CD14-positive monocyte (primary cell): ENCODE data around the gene RCAN2. TPM values are rescaled to one million over a fixed set of nuclear protein-coding genes. Genes with fewer than 3 reads are reported as not detected.
A peak's percentile ranks its signal among the peaks of the same experiment; 100 is the strongest.

Source experiments
- DNase-seq, 3 donors: peaks; one replicate each; pipeline ENCODE4 v3.0.0-alpha.2; 2011 to 2022
- H2AFZ ChIP-seq: 2 replicates; pipeline ENCODE4 v1.6.0; 2012; ENCODE audit warnings: mild to moderate bottlenecking, low read depth, low read length, inconsistent platforms; ENCODE audit not compliant: insufficient read depth, poor library complexity, severe bottlenecking
- H3K27ac ChIP-seq, 2 donors: 1 replicate in 1 of 2; 2 replicates in 1 of 2; pipeline ENCODE4 v1.5.1; 2012 to 2013; ENCODE audit warnings: low read length in 2 of 2, control low read depth in 1 of 2, inconsistent platforms in 1 of 2, low read depth in 1 of 2, mild to moderate bottlenecking in 1 of 2
- H3K27me3 ChIP-seq, 2 donors: one replicate each; pipeline versions ENCODE4 v1.6.0 to v1.6.1; 2011 to 2013; ENCODE audit warnings: low read length in 2 of 2; ENCODE audit not compliant: control insufficient read depth in 2 of 2, insufficient read depth in 2 of 2
- H3K36me3 ChIP-seq, 2 donors: replicated peaks in 1 of 2; 1 replicate in 1 of 2; 2 replicates in 1 of 2; pipeline versions ENCODE4 v1.5.1 to v1.6.1; 2012 to 2013; ENCODE audit warnings: low read length in 2 of 2, control low read depth in 1 of 2, inconsistent platforms in 1 of 2, mild to moderate bottlenecking in 1 of 2; ENCODE audit not compliant: insufficient read depth in 2 of 2, control insufficient read depth in 1 of 2
- H3K4me1 ChIP-seq, 2 donors: 1 replicate in 1 of 2; 2 replicates in 1 of 2; pipeline versions ENCODE4 v1.5.1 to v1.6.1; 2012 to 2013; ENCODE audit warnings: low read length in 2 of 2, control low read depth in 1 of 2, inconsistent platforms in 1 of 2, mild to moderate bottlenecking in 1 of 2, moderate library complexity in 1 of 2; ENCODE audit not compliant: insufficient read depth in 2 of 2, control insufficient read depth in 1 of 2
- H3K4me2 ChIP-seq: replicated peaks from 2 replicates; pipeline ENCODE3; 2012; ENCODE audit warnings: low read length, moderate library complexity, mild to moderate bottlenecking; ENCODE audit not compliant: poor library complexity, severe bottlenecking; ENCODE audit errors: extremely low read depth
- H3K4me3 ChIP-seq, 3 experiments: fragments of 200-600 bp in 1 of 3; sonication (generic) in 1 of 3; replicated peaks in 1 of 3; 1 replicate in 2 of 3; 2 replicates in 1 of 3; pipeline ENCODE4 v1.5.1; 2011 to 2013; ENCODE audit warnings: low read length in 3 of 3, mild to moderate bottlenecking in 3 of 3, control low read depth in 2 of 3, low read depth in 2 of 3, inconsistent platforms in 1 of 3, moderate library complexity in 1 of 3
- H3K79me2 ChIP-seq: 2 replicates; pipeline ENCODE4 v1.6.0; 2012; ENCODE audit warnings: mild to moderate bottlenecking, control low read depth, inconsistent platforms, low read length, moderate library complexity; ENCODE audit not compliant: insufficient read depth
- H3K9ac ChIP-seq: 2 replicates; pipeline ENCODE4 v1.6.0; 2017; ENCODE audit warnings: low read length, mild to moderate bottlenecking; ENCODE audit not compliant: insufficient read depth, poor library complexity, severe bottlenecking
- H3K9me3 ChIP-seq, 2 donors: replicated peaks in 1 of 2; 1 replicate in 1 of 2; 2 replicates in 1 of 2; pipeline versions ENCODE4 v1.5.1 to v1.6.1; 2012 to 2013; ENCODE audit warnings: low read length in 2 of 2, control low read depth in 1 of 2; ENCODE audit not compliant: control insufficient read depth in 1 of 2, insufficient read depth in 1 of 2
- H4K20me1 ChIP-seq: 2 replicates; pipeline ENCODE4 v1.6.0; 2012; ENCODE audit warnings: mild to moderate bottlenecking, low read length, control low read depth, moderate library complexity; ENCODE audit not compliant: insufficient read depth
- H3K27ac Mint-ChIP-seq, 7 donors: one replicate each; pipeline ENCODE4 v1.8.0; 2020; ENCODE audit warnings: mild to moderate bottlenecking in 7 of 7, mixed read lengths in 7 of 7, moderate library complexity in 6 of 7, inconsistent platforms in 2 of 7
- H3K27me3 Mint-ChIP-seq, 3 donors: one replicate each; pipeline ENCODE4 v1.8.0; 2021 to 2022; ENCODE audit warnings: low read depth in 3 of 3, mild to moderate bottlenecking in 3 of 3, mixed read lengths in 3 of 3, moderate library complexity in 3 of 3, inconsistent platforms in 1 of 3
- H3K36me3 Mint-ChIP-seq, 2 donors: one replicate each; pipeline ENCODE4 v1.8.0; 2020; ENCODE audit warnings: mixed read lengths in 2 of 2, inconsistent platforms in 1 of 2, mild to moderate bottlenecking in 1 of 2
- H3K4me1 Mint-ChIP-seq: one replicate; pipeline ENCODE4 v1.8.0; 2020; ENCODE audit warnings: mild to moderate bottlenecking, mixed read lengths
- H3K4me3 Mint-ChIP-seq, 2 donors: one replicate each; pipeline ENCODE4 v1.8.0; 2020; ENCODE audit warnings: mild to moderate bottlenecking in 2 of 2, mixed read lengths in 2 of 2, moderate library complexity in 1 of 2
- H3K9me3 Mint-ChIP-seq, 7 donors: one replicate each; pipeline ENCODE4 v1.8.0; 2020 to 2022; ENCODE audit warnings: mixed read lengths in 7 of 7, mild to moderate bottlenecking in 6 of 7, moderate library complexity in 6 of 7, inconsistent platforms in 2 of 7
- WGBS: methylation state at CpG from one replicate; pipeline ENCODE4 v1.1.5; 2013; ENCODE audit warnings: missing lambda C conversion rate; ENCODE audit not compliant: insufficient coverage; 5-methylcytosine and 5-hydroxymethylcytosine counted together
- intact Hi-C, 2 donors: fragments of 100-400 bp; cut with micrococcal nuclease; formaldehyde crosslinking; loops; one replicate each; pipeline versions ENCODE4 v1.15.0 to v1.15.1; 2023
- polyA plus RNA-seq, 3 donors: library from polyadenylated mRNA; depleted of rRNA in 1 of 3; unstranded in 2 of 3; stranded (reverse) in 1 of 3; fragments of 300-500 nt in 2 of 3; fragments of >200 nt in 1 of 3; fragmentation: Illumina TruSeq in 2 of 3; gene quantifications; 1 replicate in 2 of 3; 2 replicates in 1 of 3; pipeline ENCODE4 v1.2.3, GENCODE V29; 2012 to 2021
- TF ChIP-seq, protein P1 (sequence below): fragments of 200-600 bp; IDR thresholded peaks from one replicate; pipeline ENCODE4 v1.8.0; 2022; ENCODE audit warnings: antibody characterized with exemption, mild to moderate bottlenecking

The RCAN2 gene
- polyA plus RNA-seq, 3 donors = not detected

GRCh38 chr6:46366190-46366900 lies 124.9 kb downstream of the RCAN2 start:
- Histone ChIP-seq H3K9ac (no peak overlapping the region), H3K36me3 (no peaks in the 10 kb centered on the region), H3K4me3 (no peak overlapping the region), H3K79me2 (no peaks in the 10 kb centered on the region), H4K20me1 (no peaks in the 10 kb centered on the region), H3K4me2 (no peak overlapping the region), H3K27me3 (no peaks in the 10 kb centered on the region), H3K9me3 (no peaks in the 10 kb centered on the region), H3K27ac (no peak overlapping the region), H3K4me1 (no peaks in the 10 kb centered on the region), H2AFZ (no peak overlapping the region)
- no peaks in the 10 kb centered on the region for H3K4me1 Mint-ChIP-seq
- H3K36me3 Mint-ChIP-seq = no peaks in the 10 kb centered on the region
- peaks cover 0 to 3% (median 0%) of the 10 kb centered on the region in 7 donors for H3K9me3 Mint-ChIP-seq
- peaks cover 0 to 2% (median 0%) of the 10 kb centered on the region in 3 donors for H3K27me3 Mint-ChIP-seq
- no peak for DNase-seq
- WGBS = 86% methylated on average over 2 of the region's 3 CpGs
- intact Hi-C loops = no loop called here
- TF ChIP-seq, protein P1, sequence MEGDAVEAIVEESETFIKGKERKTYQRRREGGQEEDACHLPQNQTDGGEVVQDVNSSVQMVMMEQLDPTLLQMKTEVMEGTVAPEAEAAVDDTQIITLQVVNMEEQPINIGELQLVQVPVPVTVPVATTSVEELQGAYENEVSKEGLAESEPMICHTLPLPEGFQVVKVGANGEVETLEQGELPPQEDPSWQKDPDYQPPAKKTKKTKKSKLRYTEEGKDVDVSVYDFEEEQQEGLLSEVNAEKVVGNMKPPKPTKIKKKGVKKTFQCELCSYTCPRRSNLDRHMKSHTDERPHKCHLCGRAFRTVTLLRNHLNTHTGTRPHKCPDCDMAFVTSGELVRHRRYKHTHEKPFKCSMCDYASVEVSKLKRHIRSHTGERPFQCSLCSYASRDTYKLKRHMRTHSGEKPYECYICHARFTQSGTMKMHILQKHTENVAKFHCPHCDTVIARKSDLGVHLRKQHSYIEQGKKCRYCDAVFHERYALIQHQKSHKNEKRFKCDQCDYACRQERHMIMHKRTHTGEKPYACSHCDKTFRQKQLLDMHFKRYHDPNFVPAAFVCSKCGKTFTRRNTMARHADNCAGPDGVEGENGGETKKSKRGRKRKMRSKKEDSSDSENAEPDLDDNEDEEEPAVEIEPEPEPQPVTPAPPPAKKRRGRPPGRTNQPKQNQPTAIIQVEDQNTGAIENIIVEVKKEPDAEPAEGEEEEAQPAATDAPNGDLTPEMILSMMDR = no peak
- peak overlapping the region in 1 of 7 donors; percentile 60 for H3K27ac Mint-ChIP-seq
- no peak overlapping the region for H3K4me3 Mint-ChIP-seq

- intact Hi-C loops = no loop called here
- WGBS = no CpG with 5 or more reads among the region's 2 CpGs
- TF ChIP-seq, protein P1 = no peak
- no peaks in the 10 kb centered on the region for H4K20me1 ChIP-seq
- no peak overlapping the region for H3K4me2 ChIP-seq
- no peaks in the 10 kb centered on the region for H3K4me1 ChIP-seq
- H3K9me3 ChIP-seq = no peaks in the 10 kb centered on the region
- no peak overlapping the region for H3K4me3 Mint-ChIP-seq
- no peak overlapping the region for H3K27ac ChIP-seq
- DNase-seq = no peak
- no peak overlapping the region for H3K4me3 ChIP-seq
- no peaks in the 10 kb centered on the region for H3K36me3 Mint-ChIP-seq
- no peaks in the 10 kb centered on the region for H3K36me3 ChIP-seq
- H3K27me3 ChIP-seq = no peaks in the 10 kb centered on the region
- H3K9ac ChIP-seq = no peak overlapping the region
- H3K4me1 Mint-ChIP-seq = peaks cover 8% of the 10 kb centered on the region
- H2AFZ ChIP-seq = peak overlapping the region; percentile 51
- peaks cover 0 to 2% (median 0%) of the 10 kb centered on the region in 3 donors for H3K27me3 Mint-ChIP-seq
- peaks cover 0 to 3% (median 0%) of the 10 kb centered on the region in 7 donors for H3K9me3 Mint-ChIP-seq
- peak overlapping the region in 1 of 7 donors; percentile 57 for H3K27ac Mint-ChIP-seq
- H3K79me2 ChIP-seq = no peaks in the 10 kb centered on the region
Measured at GRCh38 chr6:46357591-46357990, 133.7 kb downstream of the RCAN2 start.
